ENCODE data around the gene PNMA1.

GRCh38 chr14:73739174-73739898, 25.2 kb upstream of the PNMA1 start:
- TF ChIP-seq SIN3A (IDR thresholded peaks at IDR 0.05; ENCODE audit: low read depth) (no peak), POLR2AphosphoS5 (IDR thresholded peaks at IDR 0.05; ENCODE audit: low read depth, low read length) (no peak), EZH2 (IDR thresholded peaks at IDR 0.05) (no peak), CTCF (IDR thresholded peaks at IDR 0.05 in 2 of 3, conservative IDR thresholded peaks at IDR 0.05 in 1 of 3; ENCODE audit: borderline replicate concordance in 1 of 3, insufficient read depth in 1 of 3, low read depth in 2 of 3, low read length in 2 of 3) (no peak), REST (IDR thresholded peaks at IDR 0.05; ENCODE audit: low read depth) (no peak), CEBPB (IDR thresholded peaks at IDR 0.05; ENCODE audit: low read depth) (no peak), ZFX (IDR thresholded peaks at IDR 0.05) (no peak), YY1 (IDR thresholded peaks at IDR 0.05; ENCODE audit: extremely low read depth, insufficient replicate concordance, low read depth, low read length) (no peak), TCF7L2 (IDR thresholded peaks at IDR 0.05; ENCODE audit: borderline replicate concordance, extremely low read depth, insufficient read depth, insufficient read length) (no peak), FOSL1 (IDR thresholded peaks at IDR 0.05; ENCODE audit: low read depth) (no peak), ELF1 (IDR thresholded peaks at IDR 0.05; ENCODE audit: borderline replicate concordance, low read depth) (no peak), RAD21 (IDR thresholded peaks at IDR 0.05; ENCODE audit: low read depth) (no peak), ATF3 (IDR thresholded peaks at IDR 0.05) (no peak), POLR2A (IDR thresholded peaks at IDR 0.05; ENCODE audit: borderline replicate concordance, extremely low read depth, insufficient read depth, insufficient read length) (no peak)

All from HCT116 (cell line).